ENCODE measurements around the gene VEGFC. TPM values are rescaled to one million over a fixed set of nuclear protein-coding genes. Genes with fewer than 3 reads are reported as not detected.

The VEGFC gene
- total RNA-seq, 1 experiment from 2014 or later = not detected

GRCh38 chr4:176779421-176779820 lies 13.3 kb downstream of the VEGFC start:
- Histone ChIP-seq H3K4me2 (ENCODE audit: low read length) (no peak overlapping the region), H3K79me2 (ENCODE audit: insufficient read depth, low read length) (no peaks in the 10 kb centered on the region), H3K9me2 (ENCODE audit: insufficient read depth) (no peaks in the 10 kb centered on the region), H3K4me3 (replicated peaks in 1 of 2; ENCODE audit: low read depth in 1 of 2, low read length in 2 of 2) (no peak overlapping the region), H3K36me3 (ENCODE audit: control insufficient read depth in 1 of 2, insufficient read depth in 2 of 2, low read length in 2 of 2) (no peaks in the 10 kb centered on the region), H3K9me3 (ENCODE audit: control insufficient read depth in 1 of 2, insufficient read depth in 1 of 2, low read depth in 1 of 2, low read length in 2 of 2) (no peaks in the 10 kb centered on the region), H3K9ac (ENCODE audit: low read length) (no peak overlapping the region), H3K4me1 (ENCODE audit: control insufficient read depth in 1 of 2, insufficient read depth in 2 of 2, low read length in 2 of 2) (no peaks in the 10 kb centered on the region), H3K27ac (ENCODE audit: low read depth, low read length) (no peak overlapping the region), H2AFZ (ENCODE audit: low read depth, low read length, poor library complexity, severe bottlenecking) (no peak overlapping the region), H3K27me3 (ENCODE audit: insufficient read depth, low read length) (no peaks in the 10 kb centered on the region), H4K20me1 (ENCODE audit: insufficient read depth) (no peaks in the 10 kb centered on the region)
- no peak for DNase-seq (ENCODE audit: low read depth, low spot score)
- RAD21 ChIA-PET (ENCODE audit: low non-redundant PET in 1 of 2, low total read pairs in 2 of 2, uncharacterized antibody in 2 of 2, unreplicated experiment in 2 of 2) = no interaction called here
- intact Hi-C loops (cut with micrococcal nuclease) = no loop called here
- ATAC-seq = no peak
- TF ChIP-seq SIN3A (IDR thresholded peaks at IDR 0.05; ENCODE audit: low read depth) = no peak
- TF ChIP-seq POLR2A (IDR thresholded peaks at IDR 0.05; ENCODE audit: borderline replicate concordance, extremely low read depth, insufficient read depth, insufficient read length) = no peak
- TF ChIP-seq POLR2AphosphoS5 (IDR thresholded peaks at IDR 0.05; ENCODE audit: low read depth, low read length) = no peak
- no peak for TF ChIP-seq ZNF274 (IDR thresholded peaks at IDR 0.05; ENCODE audit: low read depth, low read length)
- no peak for TF ChIP-seq EZH2 (IDR thresholded peaks at IDR 0.05)
- no peak for TF ChIP-seq YY1 (IDR thresholded peaks at IDR 0.05; ENCODE audit: extremely low read depth, insufficient replicate concordance, low read depth, low read length)
- TF ChIP-seq ZBTB33 (IDR thresholded peaks at IDR 0.05; ENCODE audit: extremely low read depth, insufficient replicate concordance, low read length) = no peak
- TF ChIP-seq, protein P1, sequence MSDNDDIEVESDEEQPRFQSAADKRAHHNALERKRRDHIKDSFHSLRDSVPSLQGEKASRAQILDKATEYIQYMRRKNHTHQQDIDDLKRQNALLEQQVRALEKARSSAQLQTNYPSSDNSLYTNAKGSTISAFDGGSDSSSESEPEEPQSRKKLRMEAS (IDR thresholded peaks at IDR 0.05) = no peak
- no peak for TF ChIP-seq REST (IDR thresholded peaks at IDR 0.05; ENCODE audit: low read depth)
- TF ChIP-seq ELF1 (IDR thresholded peaks at IDR 0.05; ENCODE audit: borderline replicate concordance, low read depth) = no peak
- TF ChIP-seq EGR1 (IDR thresholded peaks at IDR 0.05; ENCODE audit: low read depth) = no peak
- TF ChIP-seq, protein P2, sequence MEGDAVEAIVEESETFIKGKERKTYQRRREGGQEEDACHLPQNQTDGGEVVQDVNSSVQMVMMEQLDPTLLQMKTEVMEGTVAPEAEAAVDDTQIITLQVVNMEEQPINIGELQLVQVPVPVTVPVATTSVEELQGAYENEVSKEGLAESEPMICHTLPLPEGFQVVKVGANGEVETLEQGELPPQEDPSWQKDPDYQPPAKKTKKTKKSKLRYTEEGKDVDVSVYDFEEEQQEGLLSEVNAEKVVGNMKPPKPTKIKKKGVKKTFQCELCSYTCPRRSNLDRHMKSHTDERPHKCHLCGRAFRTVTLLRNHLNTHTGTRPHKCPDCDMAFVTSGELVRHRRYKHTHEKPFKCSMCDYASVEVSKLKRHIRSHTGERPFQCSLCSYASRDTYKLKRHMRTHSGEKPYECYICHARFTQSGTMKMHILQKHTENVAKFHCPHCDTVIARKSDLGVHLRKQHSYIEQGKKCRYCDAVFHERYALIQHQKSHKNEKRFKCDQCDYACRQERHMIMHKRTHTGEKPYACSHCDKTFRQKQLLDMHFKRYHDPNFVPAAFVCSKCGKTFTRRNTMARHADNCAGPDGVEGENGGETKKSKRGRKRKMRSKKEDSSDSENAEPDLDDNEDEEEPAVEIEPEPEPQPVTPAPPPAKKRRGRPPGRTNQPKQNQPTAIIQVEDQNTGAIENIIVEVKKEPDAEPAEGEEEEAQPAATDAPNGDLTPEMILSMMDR (IDR thresholded peaks at IDR 0.05 in 2 of 3, conservative IDR thresholded peaks at IDR 0.05 in 1 of 3; ENCODE audit: borderline replicate concordance in 1 of 3, insufficient read depth in 1 of 3, low read depth in 2 of 3, low read length in 2 of 3) = no peak
- TF ChIP-seq SRF (IDR thresholded peaks at IDR 0.05; ENCODE audit: low read depth) = no peak
- TF ChIP-seq, protein P3, sequence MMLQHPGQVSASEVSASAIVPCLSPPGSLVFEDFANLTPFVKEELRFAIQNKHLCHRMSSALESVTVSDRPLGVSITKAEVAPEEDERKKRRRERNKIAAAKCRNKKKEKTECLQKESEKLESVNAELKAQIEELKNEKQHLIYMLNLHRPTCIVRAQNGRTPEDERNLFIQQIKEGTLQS (IDR thresholded peaks at IDR 0.05) = no peak
- TF ChIP-seq ZFX (IDR thresholded peaks at IDR 0.05) = no peak
- no peak for TF ChIP-seq FOSL1 (IDR thresholded peaks at IDR 0.05; ENCODE audit: low read depth)
- TF ChIP-seq TCF7L2 (IDR thresholded peaks at IDR 0.05; ENCODE audit: borderline replicate concordance, extremely low read depth, insufficient read depth, insufficient read length) = no peak
- TF ChIP-seq JUND (IDR thresholded peaks at IDR 0.05) = no peak
- TF ChIP-seq CBX3 (IDR thresholded peaks at IDR 0.05; ENCODE audit: low read depth) = no peak
- BruUV-seq (replicated peaks) = no TSS peak
- CTCF ChIA-PET = no interaction called here
- POLR2A ChIA-PET = no interaction called here

All from HCT116 (cell line).